Body of pancreas (tissue), 4 donors: ENCODE measurements around the gene CAPN10.

ENCODE experiments used
- POLR2A ChIP-seq, 3 donors: fragments of 450-650 bp; IDR thresholded peaks; one replicate each; pipeline ENCODE4 v1.6.1; 2016; ENCODE audit warnings: antibody characterized with exemption in 3 of 3, mild to moderate bottlenecking in 2 of 3
- TF ChIP-seq, protein P1 (sequence below), 7 experiments: fragments of 450-650 bp in 4 of 7; fragments of 200-600 bp in 3 of 7; sonication (generic) in 3 of 7; IDR thresholded peaks; one replicate each; pipeline ENCODE4 v1.5.1; 2016 to 2019; ENCODE audit warnings: antibody characterized with exemption in 7 of 7

DNA sequence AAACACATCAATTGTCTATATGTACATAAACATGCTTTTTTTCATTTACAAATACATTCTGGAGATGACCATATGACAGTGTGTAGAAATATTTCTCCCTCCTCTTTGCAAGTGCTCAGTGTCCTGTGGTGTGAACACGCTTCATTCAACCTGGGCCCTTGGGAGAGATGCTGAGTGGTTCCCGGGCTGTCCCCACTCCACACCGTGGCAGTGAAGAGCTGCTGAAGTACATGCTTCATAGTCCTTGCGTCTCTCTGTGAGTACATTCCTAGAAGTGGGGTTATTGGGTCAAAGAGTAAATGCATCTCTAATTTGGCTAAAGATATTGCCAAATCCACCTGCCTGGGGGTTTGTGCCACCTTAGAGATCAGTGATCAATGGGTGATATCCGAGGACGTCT lies 32.2 kb downstream of the CAPN10 start:
- TF ChIP-seq, protein P1, sequence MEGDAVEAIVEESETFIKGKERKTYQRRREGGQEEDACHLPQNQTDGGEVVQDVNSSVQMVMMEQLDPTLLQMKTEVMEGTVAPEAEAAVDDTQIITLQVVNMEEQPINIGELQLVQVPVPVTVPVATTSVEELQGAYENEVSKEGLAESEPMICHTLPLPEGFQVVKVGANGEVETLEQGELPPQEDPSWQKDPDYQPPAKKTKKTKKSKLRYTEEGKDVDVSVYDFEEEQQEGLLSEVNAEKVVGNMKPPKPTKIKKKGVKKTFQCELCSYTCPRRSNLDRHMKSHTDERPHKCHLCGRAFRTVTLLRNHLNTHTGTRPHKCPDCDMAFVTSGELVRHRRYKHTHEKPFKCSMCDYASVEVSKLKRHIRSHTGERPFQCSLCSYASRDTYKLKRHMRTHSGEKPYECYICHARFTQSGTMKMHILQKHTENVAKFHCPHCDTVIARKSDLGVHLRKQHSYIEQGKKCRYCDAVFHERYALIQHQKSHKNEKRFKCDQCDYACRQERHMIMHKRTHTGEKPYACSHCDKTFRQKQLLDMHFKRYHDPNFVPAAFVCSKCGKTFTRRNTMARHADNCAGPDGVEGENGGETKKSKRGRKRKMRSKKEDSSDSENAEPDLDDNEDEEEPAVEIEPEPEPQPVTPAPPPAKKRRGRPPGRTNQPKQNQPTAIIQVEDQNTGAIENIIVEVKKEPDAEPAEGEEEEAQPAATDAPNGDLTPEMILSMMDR (IDR thresholded peaks at IDR 0.05), result no peak
- TF ChIP-seq POLR2A (IDR thresholded peaks at IDR 0.05), result no peak
